Coronary artery (tissue), 2 donors: Measurements from ENCODE around the gene SYT1.

Experiments
- DNase-seq: peaks from one replicate; pipeline ENCODE4 v3.0.0-alpha.2; 2017; ENCODE audit warnings: low spot score
- H3K27ac ChIP-seq, 2 donors: fragments of 200-600 bp; sonication (generic); one replicate each; pipeline ENCODE4 v1.5.1; 2016 to 2019
- H3K4me3 ChIP-seq: fragments of 200-600 bp; sonication (generic); 2 replicates; pipeline ENCODE4 v1.5.1; 2016; ENCODE audit warnings: mild to moderate bottlenecking, moderate library complexity
- TF ChIP-seq, protein P1 (sequence below): fragments of 200-600 bp; sonication (generic); IDR thresholded peaks from one replicate; pipeline ENCODE4 v1.5.1; 2019; ENCODE audit warnings: antibody characterized with exemption

Gene SYT1

DNA sequence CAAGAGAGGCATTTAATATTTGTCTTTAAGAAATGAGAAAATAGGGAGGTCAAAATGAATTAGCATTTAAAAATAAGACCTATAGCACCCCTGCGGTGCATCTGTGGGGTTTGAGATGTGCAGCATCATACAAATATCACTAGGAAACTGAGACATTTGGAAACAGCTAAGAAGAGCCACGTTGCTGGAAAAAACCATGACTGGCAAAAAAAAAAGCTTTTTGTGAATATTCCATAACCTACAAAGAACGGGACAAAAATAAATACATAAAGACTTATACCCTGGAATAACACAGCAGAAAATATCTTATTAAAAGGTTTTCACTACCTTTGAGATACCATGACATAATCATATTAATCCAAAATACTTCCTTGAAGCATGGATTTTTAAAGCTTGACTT is 460.0 kb downstream of the SYT1 start:
- no peak for DNase-seq
- H3K4me3 ChIP-seq, result no peak overlapping the region
- H3K27ac ChIP-seq, result no peak overlapping the region
- TF ChIP-seq, protein P1, sequence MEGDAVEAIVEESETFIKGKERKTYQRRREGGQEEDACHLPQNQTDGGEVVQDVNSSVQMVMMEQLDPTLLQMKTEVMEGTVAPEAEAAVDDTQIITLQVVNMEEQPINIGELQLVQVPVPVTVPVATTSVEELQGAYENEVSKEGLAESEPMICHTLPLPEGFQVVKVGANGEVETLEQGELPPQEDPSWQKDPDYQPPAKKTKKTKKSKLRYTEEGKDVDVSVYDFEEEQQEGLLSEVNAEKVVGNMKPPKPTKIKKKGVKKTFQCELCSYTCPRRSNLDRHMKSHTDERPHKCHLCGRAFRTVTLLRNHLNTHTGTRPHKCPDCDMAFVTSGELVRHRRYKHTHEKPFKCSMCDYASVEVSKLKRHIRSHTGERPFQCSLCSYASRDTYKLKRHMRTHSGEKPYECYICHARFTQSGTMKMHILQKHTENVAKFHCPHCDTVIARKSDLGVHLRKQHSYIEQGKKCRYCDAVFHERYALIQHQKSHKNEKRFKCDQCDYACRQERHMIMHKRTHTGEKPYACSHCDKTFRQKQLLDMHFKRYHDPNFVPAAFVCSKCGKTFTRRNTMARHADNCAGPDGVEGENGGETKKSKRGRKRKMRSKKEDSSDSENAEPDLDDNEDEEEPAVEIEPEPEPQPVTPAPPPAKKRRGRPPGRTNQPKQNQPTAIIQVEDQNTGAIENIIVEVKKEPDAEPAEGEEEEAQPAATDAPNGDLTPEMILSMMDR, result no peak

DNA sequence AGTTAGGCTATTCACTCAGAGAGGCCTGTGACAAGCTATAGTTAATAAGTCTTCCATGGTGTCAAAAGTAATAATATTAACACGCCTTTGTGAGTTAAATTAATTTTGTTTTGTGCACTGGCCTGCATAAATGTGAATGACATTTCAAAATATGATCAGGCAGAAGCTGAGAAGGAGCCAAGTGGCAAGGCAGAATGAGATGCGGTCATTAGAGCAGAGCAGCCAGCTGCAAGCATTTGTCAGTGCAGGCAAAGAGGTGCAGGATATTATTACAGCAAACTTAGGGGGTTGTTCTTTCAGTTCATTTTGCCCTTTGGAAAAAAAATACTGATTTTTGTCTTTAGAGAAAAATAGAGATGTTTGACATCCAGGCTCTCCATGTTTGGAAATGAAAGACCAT is 461.6 kb downstream of the SYT1 start:
- Histone ChIP-seq H3K27ac (no peak overlapping the region), H3K4me3 (no peak overlapping the region)
- DNase-seq, result no peak
- TF ChIP-seq, protein P1, result no peak

DNA sequence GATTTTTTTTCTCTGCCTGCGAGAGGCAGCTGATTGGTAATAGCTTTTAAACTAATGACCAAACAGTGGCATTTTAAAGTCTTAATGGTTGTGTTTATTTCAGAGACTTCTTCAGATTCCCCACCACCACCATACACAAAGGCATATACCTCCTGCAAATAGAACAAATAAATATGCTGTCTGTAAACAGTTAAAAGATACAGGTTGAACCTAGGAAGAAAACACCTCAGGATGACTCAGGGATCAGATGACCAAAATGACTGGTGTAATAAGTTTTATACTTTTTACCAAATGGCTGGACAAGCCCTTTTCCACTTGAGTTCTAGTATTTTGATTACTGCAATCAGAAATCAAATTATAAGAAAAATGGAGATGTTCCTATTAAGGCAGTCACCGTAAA is 462.1 kb downstream of the SYT1 start:
- Histone ChIP-seq H3K27ac (no peak overlapping the region), H3K4me3 (no peak overlapping the region)
- no peak for DNase-seq
- TF ChIP-seq, protein P1, result no peak

DNA sequence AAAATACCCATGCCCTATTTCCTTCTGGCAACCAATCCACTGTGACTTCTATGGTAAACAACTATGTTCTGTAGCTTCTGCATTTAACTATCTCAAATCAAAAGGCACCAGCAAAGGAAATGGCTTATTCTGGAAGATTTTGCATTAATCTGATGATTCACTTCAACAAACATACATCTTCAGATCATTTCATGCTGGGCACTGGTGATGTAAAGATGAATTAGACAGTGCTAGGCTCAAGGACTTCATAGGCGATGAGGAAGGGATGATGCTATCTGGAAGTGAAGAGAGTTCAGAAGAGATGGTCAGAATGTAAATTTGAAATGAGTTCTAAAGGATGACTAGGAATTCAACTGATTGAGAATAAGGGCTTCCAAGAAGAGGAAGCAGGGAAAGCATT is 462.9 kb downstream of the SYT1 start:
- Histone ChIP-seq H3K4me3 (no peak overlapping the region), H3K27ac (no peak overlapping the region)
- no peak for DNase-seq
- TF ChIP-seq, protein P1, result no peak

DNA sequence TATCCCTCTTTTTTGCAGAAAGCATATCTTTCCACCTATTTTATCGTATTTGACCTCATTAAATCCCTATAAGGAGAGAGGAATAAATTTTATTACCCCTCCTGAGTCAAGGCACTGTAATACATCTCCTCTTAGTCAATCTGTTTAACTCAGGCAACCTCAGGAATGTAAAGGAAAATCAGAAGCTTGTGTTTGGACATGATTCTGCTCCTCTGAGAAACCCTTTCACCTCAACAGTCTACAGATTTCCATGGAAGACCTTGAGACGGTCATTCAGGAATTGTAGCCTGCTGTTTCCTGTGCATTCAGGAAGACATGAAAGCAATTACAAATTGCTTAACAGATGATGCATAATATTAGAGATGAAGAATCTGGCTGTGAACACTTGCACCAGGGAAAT is 465.4 kb downstream of the SYT1 start:
- H3K4me3 ChIP-seq, result no peak overlapping the region
- TF ChIP-seq, protein P1, result no peak
- DNase-seq, result no peak
- no peak overlapping the region for H3K27ac ChIP-seq

DNA sequence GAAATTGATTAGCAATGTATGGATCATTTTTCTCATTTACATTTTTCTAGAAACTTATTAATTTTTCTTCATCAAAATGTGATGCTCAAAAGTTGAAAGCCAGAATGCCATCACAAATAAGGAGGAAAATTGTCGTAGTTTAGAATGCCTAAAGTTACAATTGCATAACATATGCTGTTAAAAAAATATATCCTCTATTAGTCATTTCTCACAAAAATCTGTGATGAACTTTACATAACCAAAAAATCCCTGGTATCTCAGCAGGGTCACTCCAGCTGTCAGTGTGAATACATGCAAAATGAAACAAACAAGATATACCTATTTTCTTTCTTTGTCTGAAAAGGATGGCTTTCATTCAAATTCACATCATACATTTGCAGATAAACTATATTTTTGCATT is 467.3 kb downstream of the SYT1 start:
- Histone ChIP-seq H3K27ac (no peak overlapping the region), H3K4me3 (no peak overlapping the region)
- no peak for DNase-seq
- TF ChIP-seq, protein P1, result no peak

DNA sequence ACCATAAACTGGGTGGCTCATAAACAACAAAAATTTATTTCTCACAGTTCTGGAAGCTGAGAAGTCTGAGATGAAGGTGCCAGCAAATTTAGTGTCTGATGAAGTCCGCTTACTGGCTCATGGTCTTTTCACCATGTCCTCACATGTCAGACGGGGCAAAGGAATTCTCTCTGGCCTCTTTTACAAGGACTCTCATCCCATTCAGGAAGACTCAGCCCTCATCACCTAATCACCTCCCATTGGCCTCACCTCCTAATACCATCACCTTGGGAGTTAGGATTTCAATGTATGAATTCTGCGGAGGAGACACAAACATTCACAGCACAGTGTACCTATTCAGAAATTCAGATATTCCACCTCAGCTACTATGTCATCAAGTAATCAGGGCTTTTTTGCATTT is 468.6 kb downstream of the SYT1 start:
- Histone ChIP-seq H3K27ac (no peak overlapping the region), H3K4me3 (no peak overlapping the region)
- no peak for DNase-seq
- TF ChIP-seq, protein P1, result no peak
